HepG2 (cell line): Measurements from ENCODE around the gene SEBOX. TPM values are rescaled to one million over a fixed set of nuclear protein-coding genes. Genes with fewer than 3 reads are reported as not detected.
A peak's percentile ranks its signal among the peaks of the same experiment; 100 is the strongest.

ENCODE experiments used
- ESRRA ChIP-seq: sonication (generic); formaldehyde crosslinking; IDR thresholded peaks from 2 replicates; pipeline ENCODE4 v1.5.1; 2020; ENCODE audit warnings: mild to moderate bottlenecking, low read depth, missing genetic modification reagents
- GMEB2 ChIP-seq: IDR thresholded peaks from 2 replicates; pipeline ENCODE4 v1.6.1; 2016; ENCODE audit warnings: missing biosample characterization, missing genetic modification reagents, low read depth
- KMT2B ChIP-seq: IDR thresholded peaks from 2 replicates; pipeline ENCODE4 v1.6.1; 2016; ENCODE audit warnings: missing genetic modification reagents, missing compliant biosample characterization
- MEF2D ChIP-seq: sonication (generic); formaldehyde crosslinking; IDR thresholded peaks from 2 replicates; pipeline ENCODE4 v1.5.1; 2020; ENCODE audit warnings: mild to moderate bottlenecking, missing genetic modification reagents
- MYNN ChIP-seq: sonication (generic); formaldehyde crosslinking; IDR thresholded peaks from 2 replicates; pipeline ENCODE4 v1.4.0; 2020; ENCODE audit warnings: mild to moderate bottlenecking, low read depth, missing genetic modification reagents
- NKX3-1 ChIP-seq: sonication (generic); formaldehyde crosslinking; IDR thresholded peaks from 2 replicates; pipeline ENCODE4 v1.5.0; 2020; ENCODE audit warnings: missing genetic modification reagents
- RFXANK ChIP-seq: IDR thresholded peaks from 2 replicates; pipeline ENCODE4 v1.6.1; 2016
- STAG1 ChIP-seq: sonication (generic); formaldehyde crosslinking; IDR thresholded peaks from 2 replicates; pipeline ENCODE4 v1.4.0; 2020; ENCODE audit warnings: missing genetic modification reagents
- STAT5B ChIP-seq: sonication (generic); formaldehyde crosslinking; IDR thresholded peaks from 2 replicates; pipeline ENCODE4 v1.4.0; 2020; ENCODE audit warnings: missing genetic modification reagents
- TAF1 ChIP-seq: sonication (generic); formaldehyde crosslinking; IDR thresholded peaks from 2 replicates; pipeline ENCODE4 v1.4.0; 2020; ENCODE audit warnings: missing genetic modification reagents
- TEF ChIP-seq: sonication (generic); formaldehyde crosslinking; IDR thresholded peaks from 2 replicates; pipeline ENCODE4 v1.5.0; 2020; ENCODE audit warnings: missing genetic modification reagents
- ZBTB40 ChIP-seq, 2 experiments: fragments of 450-650 bp in 1 of 2; sonication (generic) in 1 of 2; formaldehyde crosslinking in 1 of 2; IDR thresholded peaks; 2 replicates each; pipeline versions ENCODE4 v1.6.1 to v1.8.0; 2016 to 2022; ENCODE audit warnings: antibody characterized with exemption in 1 of 2, mild to moderate bottlenecking in 1 of 2, missing genetic modification reagents in 1 of 2
- ZFP82 ChIP-seq: sonication (generic); formaldehyde crosslinking; IDR thresholded peaks from 2 replicates; pipeline ENCODE4 v1.5.1; 2020; ENCODE audit warnings: mild to moderate bottlenecking, missing genetic modification reagents, borderline replicate concordance
- ZFP90 ChIP-seq: sonication (generic); formaldehyde crosslinking; IDR thresholded peaks from 2 replicates; pipeline ENCODE4 v1.8.0; 2022; ENCODE audit warnings: missing genetic modification reagents, mild to moderate bottlenecking, inconsistent platforms, borderline replicate concordance
- ZNF136 ChIP-seq: sonication (generic); formaldehyde crosslinking; IDR thresholded peaks from 2 replicates; pipeline ENCODE4 v1.8.1; 2022; ENCODE audit warnings: low read depth, mild to moderate bottlenecking, moderate library complexity, missing genetic modification reagents
- ZNF317 ChIP-seq: sonication (generic); formaldehyde crosslinking; IDR thresholded peaks from 2 replicates; pipeline ENCODE4 v1.5.0; 2020; ENCODE audit warnings: mild to moderate bottlenecking, missing genetic modification reagents
- ZNF570 ChIP-seq: sonication (generic); formaldehyde crosslinking; IDR thresholded peaks from 2 replicates; pipeline ENCODE4 v1.4.0; 2020; ENCODE audit warnings: mild to moderate bottlenecking, missing genetic modification reagents, borderline replicate concordance
- ZSCAN29 ChIP-seq: sonication (generic); formaldehyde crosslinking; conservative IDR thresholded peaks from 2 replicates; pipeline ENCODE4 v1.4.0; 2020; ENCODE audit warnings: mild to moderate bottlenecking, missing genetic modification reagents
- polyA plus RNA-seq, 8 experiments: library from polyadenylated mRNA; depleted of rRNA in 3 of 8; stranded (reverse) in 7 of 8; unstranded in 1 of 8; fragments of >200 nt; fragmentation: Illumina TruSeq in 4 of 8; extraction: Trizol in 4 of 8; gene quantifications; 2 replicates each; pipeline versions ENCODE4 v1.2.1 to v1.2.3, GENCODE V29; 2011 to 2016; ENCODE audit warnings: low read depth in 4 of 8, missing spikeins in 1 of 8, mixed read lengths in 1 of 8; ENCODE audit not compliant: insufficient read depth in 1 of 8
- total RNA-seq, 5 experiments: library from RNA; depleted of rRNA; stranded (reverse); fragments of >200 nt; fragmentation: Illumina TruSeq; extraction: Trizol; gene quantifications; 2 replicates each; pipeline ENCODE4 v1.2.3, GENCODE V29; 2016; ENCODE audit warnings: low read depth in 1 of 5

Gene SEBOX
- total and polyA plus RNA-seq, 2 of the 13 experiments (the other 11 are each of a cell fraction or from before 2014, with no cell fraction given) = not detected

- TF ChIP-seq TEF (CRISPR knock-in tag) (no peak), RFXANK (CRISPR knock-in tag) (0 out of 2 replicates have a peak, but pooled peaks have one; percentile 22), ZSCAN29 (CRISPR knock-in tag) (0 out of 2 replicates have a peak, but pooled peaks have one; percentile 60), NKX3-1 (CRISPR knock-in tag) (peak; percentile 72; the same call in 1 of the 2 replicates), ZNF136 (CRISPR knock-in tag) (no peak), ESRRA (CRISPR knock-in tag) (peak; percentile 20; the same call in 1 of the 2 replicates), STAG1 (CRISPR knock-in tag) (0 out of 2 replicates have a peak, but pooled peaks have one; percentile 7), STAT5B (CRISPR knock-in tag) (no peak), ZNF570 (CRISPR knock-in tag) (no peak), GMEB2 (CRISPR knock-in tag) (peak; percentile 46; the same call in 1 of the 2 replicates), TAF1 (CRISPR knock-in tag) (peak; percentile 90), KMT2B (CRISPR knock-in tag) (peak; percentile 77), ZFP82 (CRISPR knock-in tag) (no peak), ZFP90 (peak; percentile 86), MEF2D (CRISPR knock-in tag) (peak; percentile 42; the same call in 1 of the 2 replicates), ZBTB40 (IDR thresholded peaks at IDR 0.05) (no peak), ZBTB40 (CRISPR knock-in tag; IDR thresholded peaks at IDR 0.05) (peak; percentile 44), ZNF317 (CRISPR knock-in tag) (no peak), MYNN (CRISPR knock-in tag) (no peak)
These were observed 46.0 kb downstream of the SEBOX start, which contains the start of gene TMEM97 (continued) for GRCh38 chr17:28318759-28319597.
